GM12801 (cell line): ENCODE results near the gene ECD.

Source experiments
- TF ChIP-seq, protein P1 (sequence below): IDR thresholded peaks from one replicate; pipeline ENCODE4 v1.5.1; 2011; ENCODE audit warnings: control low read depth; ENCODE audit not compliant: insufficient read length; ENCODE audit errors: extremely low read depth

The ECD gene

DNA sequence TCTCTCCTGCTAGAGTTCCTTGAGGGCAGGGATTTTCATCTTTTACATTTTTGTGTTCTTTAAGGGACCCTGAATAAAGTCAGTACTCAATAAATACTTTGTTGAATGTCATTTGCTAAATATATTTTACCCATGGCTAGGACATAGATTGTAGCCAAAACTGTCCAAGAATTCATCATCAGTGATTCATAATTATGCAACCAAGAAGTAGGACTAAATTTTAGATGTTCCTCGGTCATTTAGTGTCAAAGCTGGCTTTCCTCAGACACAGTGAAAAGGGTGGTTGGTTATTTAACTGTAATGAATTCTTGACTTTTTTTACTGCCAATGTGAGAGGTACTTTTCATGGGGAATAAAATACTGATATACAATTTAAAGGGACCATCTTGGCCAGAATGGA lies 54.3 kb downstream of the ECD start:
- TF ChIP-seq, protein P1, sequence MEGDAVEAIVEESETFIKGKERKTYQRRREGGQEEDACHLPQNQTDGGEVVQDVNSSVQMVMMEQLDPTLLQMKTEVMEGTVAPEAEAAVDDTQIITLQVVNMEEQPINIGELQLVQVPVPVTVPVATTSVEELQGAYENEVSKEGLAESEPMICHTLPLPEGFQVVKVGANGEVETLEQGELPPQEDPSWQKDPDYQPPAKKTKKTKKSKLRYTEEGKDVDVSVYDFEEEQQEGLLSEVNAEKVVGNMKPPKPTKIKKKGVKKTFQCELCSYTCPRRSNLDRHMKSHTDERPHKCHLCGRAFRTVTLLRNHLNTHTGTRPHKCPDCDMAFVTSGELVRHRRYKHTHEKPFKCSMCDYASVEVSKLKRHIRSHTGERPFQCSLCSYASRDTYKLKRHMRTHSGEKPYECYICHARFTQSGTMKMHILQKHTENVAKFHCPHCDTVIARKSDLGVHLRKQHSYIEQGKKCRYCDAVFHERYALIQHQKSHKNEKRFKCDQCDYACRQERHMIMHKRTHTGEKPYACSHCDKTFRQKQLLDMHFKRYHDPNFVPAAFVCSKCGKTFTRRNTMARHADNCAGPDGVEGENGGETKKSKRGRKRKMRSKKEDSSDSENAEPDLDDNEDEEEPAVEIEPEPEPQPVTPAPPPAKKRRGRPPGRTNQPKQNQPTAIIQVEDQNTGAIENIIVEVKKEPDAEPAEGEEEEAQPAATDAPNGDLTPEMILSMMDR: no peak

DNA sequence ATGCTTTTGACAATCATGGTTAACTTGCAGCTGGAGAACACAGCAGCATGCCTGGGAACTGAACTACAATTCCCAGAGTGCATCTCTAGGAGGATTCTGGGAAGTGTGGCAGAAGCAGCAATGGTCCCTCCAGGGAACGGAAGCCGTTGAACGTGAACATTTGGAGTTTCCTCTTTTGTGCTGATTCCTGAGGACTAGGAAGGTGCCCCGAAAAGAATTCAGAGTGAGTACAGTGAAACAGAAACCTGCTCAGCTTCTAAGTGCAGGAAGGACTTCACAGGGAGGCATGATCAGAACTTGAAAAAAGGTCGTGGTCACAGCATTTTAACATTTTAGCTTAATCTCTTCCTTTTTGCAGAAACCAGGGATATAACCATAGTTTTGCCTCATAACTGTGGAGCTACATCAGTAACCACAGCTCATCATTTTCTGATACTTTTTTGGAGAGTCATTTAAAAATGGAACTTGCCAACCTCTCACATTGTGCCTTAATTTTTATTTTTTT lies 57.4 kb downstream of the ECD start, which contains the start of gene NUDT13:
Gene NUDT13, plus strand, starts transcription at position 111 of the 505 bp plus-strand sequence. CDS start 3,911 bp downstream, outside the sequence.
- TF ChIP-seq, protein P1: no peak

DNA sequence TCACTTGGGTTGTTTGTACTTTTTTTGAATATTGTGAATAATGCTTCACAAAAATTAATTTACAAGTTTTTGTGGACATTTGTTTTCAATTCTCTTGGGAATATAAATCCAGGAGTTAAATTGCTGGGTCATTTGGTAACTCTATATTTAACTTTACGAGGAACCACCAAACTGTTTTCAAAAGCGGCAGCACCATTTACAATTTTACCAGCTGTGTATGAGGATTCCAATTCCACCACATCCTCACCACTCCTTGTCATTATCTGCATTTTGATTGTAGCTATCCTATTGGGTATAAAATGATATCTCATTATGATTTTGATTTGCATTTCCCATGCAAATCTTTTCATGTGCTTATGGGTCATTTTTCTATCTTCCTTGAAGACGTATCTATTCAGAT lies 61.5 kb downstream of the ECD start:
- TF ChIP-seq, protein P1: no peak

DNA sequence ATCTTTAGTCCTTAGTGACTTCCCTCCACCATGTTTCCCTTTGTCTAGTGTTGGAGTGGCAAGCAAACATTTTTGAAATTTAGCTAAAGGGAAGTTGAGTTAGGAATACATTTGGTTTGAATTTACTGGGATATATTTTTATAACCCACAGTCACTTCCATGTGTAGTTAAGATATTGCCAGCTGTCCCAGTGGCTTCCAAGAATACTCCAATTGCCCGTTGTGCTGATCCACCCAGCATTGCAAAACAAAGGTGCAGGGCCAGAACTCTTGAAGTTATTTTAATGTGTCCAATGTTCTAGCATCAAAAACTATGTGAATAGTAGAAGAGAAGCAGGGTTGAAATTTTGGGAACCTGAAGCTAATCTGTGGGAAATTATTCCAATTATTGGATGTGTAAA lies 68.7 kb downstream of the ECD start:
- TF ChIP-seq, protein P1: no peak

DNA sequence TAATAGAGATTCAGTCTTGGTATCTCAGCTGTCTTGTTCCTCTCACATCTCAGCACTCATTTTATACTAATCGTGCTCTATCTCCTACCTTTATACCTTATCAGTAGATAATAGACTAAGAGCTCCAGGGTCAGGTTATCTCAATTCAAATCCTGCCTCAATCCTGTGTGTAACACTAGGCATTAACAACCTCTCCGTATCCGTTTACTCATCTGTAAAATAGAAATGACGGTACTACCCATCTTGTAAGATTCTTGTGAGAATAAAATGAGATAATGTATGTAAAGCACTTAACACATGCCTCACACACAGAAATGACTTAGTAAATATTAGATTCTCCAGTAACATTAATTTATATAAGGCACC lies 70.5 kb downstream of the ECD start:
- TF ChIP-seq, protein P1: no peak

DNA sequence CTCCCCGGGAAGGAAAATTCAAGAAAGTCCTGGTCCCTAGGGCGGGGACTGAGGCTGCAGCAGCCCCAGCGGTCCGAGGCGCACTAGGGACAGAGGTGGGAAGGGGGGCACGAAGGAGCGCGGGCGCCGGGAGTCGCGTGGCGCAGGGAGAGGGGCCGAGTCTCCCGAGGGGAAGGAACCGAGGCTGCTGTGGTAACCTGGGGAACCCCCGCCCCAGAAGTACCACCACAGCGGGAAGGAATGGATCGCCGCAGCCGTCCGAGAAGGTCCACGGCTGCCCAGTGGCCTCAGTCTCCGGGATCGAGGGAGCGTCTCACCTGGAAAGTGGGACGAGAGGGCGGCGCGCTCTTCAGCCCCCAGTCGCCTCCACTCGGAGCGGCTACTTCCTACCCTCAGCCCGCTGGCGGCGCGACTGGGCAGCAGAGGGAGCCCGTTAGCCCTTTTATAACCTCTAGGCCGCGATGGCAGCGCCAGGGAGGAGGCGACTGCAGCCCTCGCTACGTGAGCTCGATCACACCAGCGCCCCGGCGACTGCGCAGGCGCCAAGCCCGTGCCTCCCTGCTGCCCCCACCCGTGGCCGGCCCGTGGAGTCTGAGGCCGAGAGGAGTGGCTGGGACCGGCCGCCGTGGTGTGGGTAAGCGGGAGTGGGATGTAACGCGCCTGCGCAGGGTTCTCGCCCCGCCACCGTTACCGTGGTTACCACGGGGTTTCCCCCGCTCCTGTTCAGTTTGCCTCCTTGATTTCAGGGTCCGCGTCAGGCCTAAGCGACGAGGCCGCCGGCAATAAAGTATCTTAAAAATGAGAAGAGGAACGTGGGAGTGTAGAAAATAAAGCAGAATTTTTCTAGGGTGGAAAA lies 71.1 kb downstream of the ECD start, which contains the start of gene P4HA1:
Gene P4HA1, minus strand, starts transcription at position 418 of the 856 bp plus-strand sequence. CDS start 21,983 bp downstream, outside the sequence.
- TF ChIP-seq, protein P1: no peak

DNA sequence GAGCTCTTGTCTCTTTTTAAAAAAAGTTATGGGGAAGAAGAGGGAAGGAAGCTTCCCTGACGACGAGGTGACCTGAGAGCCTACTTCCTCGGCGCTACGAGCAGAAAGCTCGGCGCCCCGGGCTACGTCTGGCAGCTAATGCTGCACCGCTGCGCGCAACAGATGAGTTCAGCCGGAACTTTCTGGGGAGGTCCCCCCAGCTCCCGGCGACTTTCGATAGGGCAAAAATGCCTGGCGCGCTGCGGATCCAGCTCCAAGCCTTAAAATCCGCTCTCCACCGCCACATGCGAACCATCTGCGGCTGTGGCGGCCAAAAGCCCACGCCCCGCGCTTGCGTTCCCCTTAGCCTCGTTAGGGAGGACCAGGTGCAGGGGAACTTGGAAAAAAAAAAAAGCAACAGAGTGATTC lies 71.8 kb downstream of the ECD start:
- TF ChIP-seq, protein P1: no peak
